ENCODE measurements around the gene CDH15. TPM values are rescaled to one million over a fixed set of nuclear protein-coding genes. Genes with fewer than 3 reads are reported as not detected.
A peak's percentile ranks its signal among the peaks of the same experiment; 100 is the strongest.

The CDH15 gene
- total and polyA plus RNA-seq, 4 donors = 0.09 to 2.1 (median 1.3) TPM

GRCh38 chr16:89233678-89234490 lies 62.3 kb downstream of the CDH15 start:
- Histone ChIP-seq H3K9me3 (ENCODE audit: control insufficient read depth in 4 of 4, insufficient read depth in 3 of 4, low read length in 3 of 4) (peaks cover 0 to 6% (median 4%) of the 10 kb centered on the region in 4 donors), H3K27me3 (ENCODE audit: control insufficient read depth in 3 of 3, insufficient read depth in 3 of 3, low read length in 2 of 3) (no peaks in the 10 kb centered on the region), H3K4me1 (ENCODE audit: control insufficient read depth in 5 of 5, insufficient read depth in 5 of 5, low read length in 5 of 5) (peaks cover 0 to 5% (median 0%) of the 10 kb centered on the region in 5 donors), H3K4me3 (no peak overlapping the region), H3K36me3 (ENCODE audit: control insufficient read depth in 4 of 4, insufficient read depth in 4 of 4, low read length in 4 of 4) (peaks cover 9 to 52% (median 33%) of the 10 kb centered on the region in 4 donors), H3K27ac (ENCODE audit: low read depth in 1 of 2, low read length in 1 of 2) (peak overlapping the region in 1 of 2 donors; percentile 62), H3K9ac (ENCODE audit: insufficient read depth in 1 of 2, low read length in 2 of 2) (no peak overlapping the region)
- ATAC-seq (ENCODE audit: insufficient read depth, low FRiP score) (no peak), DNase-seq (no peak)
- no peak for TF ChIP-seq CTCF (IDR thresholded peaks at IDR 0.05; ENCODE audit: control extremely low read depth, extremely low read depth)
- WGBS, 2 donors = 55 to 81% methylated on average over 16 of the region's 16 CpGs

DNA sequence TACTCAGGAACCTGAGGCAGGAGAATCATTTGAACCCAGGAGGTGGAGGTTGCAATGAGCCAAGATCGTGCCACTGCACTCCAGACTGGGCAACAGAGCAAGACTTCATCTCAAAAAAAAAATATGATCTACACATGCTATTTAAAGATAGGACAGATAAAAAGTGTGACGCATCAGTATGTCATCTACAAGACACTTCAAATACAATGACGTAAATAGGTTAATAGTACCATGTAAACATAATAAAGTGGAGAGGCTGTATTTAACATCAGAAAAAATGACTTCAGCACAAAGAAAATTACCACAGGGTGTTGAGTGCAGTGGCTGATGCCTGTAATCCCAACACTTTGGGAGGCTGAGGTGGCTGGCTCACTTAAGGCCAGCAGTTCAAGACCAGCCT lies 66.2 kb downstream of the CDH15 start:
- H3K9ac ChIP-seq (ENCODE audit: insufficient read depth in 1 of 2, low read length in 2 of 2) = no peak overlapping the region
- 88 to 98% methylated on average over 3 of the region's 3 CpGs for WGBS, 2 donors
- no peak overlapping the region for H3K4me3 ChIP-seq
- peaks cover 0 to 5% (median 0%) of the 10 kb centered on the region in 5 donors for H3K4me1 ChIP-seq (ENCODE audit: control insufficient read depth in 5 of 5, insufficient read depth in 5 of 5, low read length in 5 of 5)
- H3K27me3 ChIP-seq (ENCODE audit: control insufficient read depth in 3 of 3, insufficient read depth in 3 of 3, low read length in 2 of 3) = no peaks in the 10 kb centered on the region
- TF ChIP-seq CTCF (IDR thresholded peaks at IDR 0.05; ENCODE audit: control extremely low read depth, extremely low read depth) = no peak
- H3K36me3 ChIP-seq (ENCODE audit: control insufficient read depth in 4 of 4, insufficient read depth in 4 of 4, low read length in 4 of 4) = peaks cover 6 to 20% (median 14%) of the 10 kb centered on the region in 4 donors
- DNase-seq = no peak
- H3K27ac ChIP-seq (ENCODE audit: low read depth in 1 of 2, low read length in 1 of 2) = no peak overlapping the region
- no peak for ATAC-seq (ENCODE audit: insufficient read depth, low FRiP score)
- peaks cover 0 to 4% (median 0%) of the 10 kb centered on the region in 4 donors for H3K9me3 ChIP-seq (ENCODE audit: control insufficient read depth in 4 of 4, insufficient read depth in 3 of 4, low read length in 3 of 4)

DNA sequence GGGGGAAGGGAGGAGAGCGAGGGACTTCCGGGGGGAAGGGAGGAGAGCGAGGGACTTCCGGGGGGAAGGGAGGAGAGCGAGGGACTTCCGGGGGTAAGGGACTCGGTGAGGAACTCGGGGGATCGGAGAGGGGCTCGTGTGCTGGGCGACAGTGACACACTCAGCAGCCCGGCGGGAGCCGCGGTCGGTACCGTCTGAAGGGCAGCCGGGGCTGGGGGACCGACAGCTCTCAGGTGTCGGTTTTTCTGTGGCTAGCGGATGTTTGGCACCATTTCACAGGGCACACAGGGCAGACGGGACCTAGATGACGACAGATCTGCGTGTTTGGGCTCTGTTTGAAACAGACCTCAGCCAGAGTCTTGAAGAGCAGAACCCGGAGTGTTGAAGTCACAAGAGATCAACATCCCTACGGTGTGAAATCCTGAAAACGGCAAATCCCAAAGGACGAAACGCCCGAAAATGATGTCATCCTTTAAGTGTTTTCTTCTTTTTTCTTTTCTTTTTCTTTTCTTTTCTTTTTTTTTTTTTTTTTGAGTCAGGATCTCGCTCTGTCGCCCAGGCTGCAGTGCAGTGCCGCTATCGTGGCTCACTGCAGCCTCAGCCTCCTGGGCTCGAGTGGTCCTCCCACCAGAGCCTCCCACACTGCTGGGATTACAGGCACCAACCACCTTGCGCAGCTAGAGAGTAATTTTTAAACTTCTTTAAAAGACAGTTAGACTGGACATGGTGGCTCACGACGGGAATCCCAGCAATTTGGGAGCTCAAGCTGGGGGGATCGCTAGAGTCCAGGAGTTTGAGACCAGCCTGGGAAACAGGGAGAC lies 69.8 kb downstream of the CDH15 start:
- Histone ChIP-seq H3K4me3 (peak overlapping the region; percentile 55), H3K27ac (ENCODE audit: low read depth in 1 of 2, low read length in 1 of 2) (peak overlapping the region; percentile 89 to 99), H3K4me1 (ENCODE audit: control insufficient read depth in 5 of 5, insufficient read depth in 5 of 5, low read length in 5 of 5) (peaks cover 0 to 5% (median 0%) of the 10 kb centered on the region in 5 donors), H3K9me3 (ENCODE audit: control insufficient read depth in 4 of 4, insufficient read depth in 3 of 4, low read length in 3 of 4) (no peaks in the 10 kb centered on the region), H3K36me3 (ENCODE audit: control insufficient read depth in 4 of 4, insufficient read depth in 4 of 4, low read length in 4 of 4) (no peaks in the 10 kb centered on the region), H3K9ac (ENCODE audit: insufficient read depth in 1 of 2, low read length in 2 of 2) (peak overlapping the region; percentile 92 to 97), H3K27me3 (ENCODE audit: control insufficient read depth in 3 of 3, insufficient read depth in 3 of 3, low read length in 2 of 3) (peaks cover 0 to 2% (median 0%) of the 10 kb centered on the region in 3 donors)
- 7 to 10% methylated on average over 38 of the region's 39 CpGs for WGBS, 2 donors
- no peak for TF ChIP-seq CTCF (IDR thresholded peaks at IDR 0.05; ENCODE audit: control extremely low read depth, extremely low read depth)
- ATAC-seq (ENCODE audit: insufficient read depth, low FRiP score) = peak; percentile 43
- DNase-seq = peak; percentile 81 to 90 (median 87)
